GM21360 (cell line): ENCODE measurements around the gene TCEA3.

Experiments used
- ATAC-seq: cut with Tn5 transposase; IDR thresholded peaks from one replicate; pipeline ENCODE4 v1.9.1; 2021; ENCODE audit warnings: mild to moderate bottlenecking, moderate library complexity; ENCODE audit not compliant: unreplicated experiment

The TCEA3 gene

GRCh38 chr1:23422241-23422877 is 2.2 kb downstream of the TCEA3 start:
- ATAC-seq, result no peak

- no peak for ATAC-seq
Measured at GRCh38 chr1:23421753-23422240, 2.8 kb downstream of the TCEA3 start.

GRCh38 chr1:23421343-23421742 is 3.2 kb downstream of the TCEA3 start:
- no peak for ATAC-seq

- ATAC-seq, result no peak
Measured at GRCh38 chr1:23420778-23421177, 3.8 kb downstream of the TCEA3 start.

- no peak for ATAC-seq
Measured at GRCh38 chr1:23419180-23419579, 5.4 kb downstream of the TCEA3 start.

GRCh38 chr1:23417570-23417969 is 7.0 kb downstream of the TCEA3 start:
- ATAC-seq, result no peak

- no peak for ATAC-seq
Measured at GRCh38 chr1:23416964-23417363, 7.6 kb downstream of the TCEA3 start.

GRCh38 chr1:23408797-23409290 is 15.7 kb downstream of the TCEA3 start:
- no peak for ATAC-seq

GRCh38 chr1:23407016-23407630 is 17.4 kb downstream of the TCEA3 start:
- no peak for ATAC-seq

GRCh38 chr1:23405946-23406345 is 18.6 kb downstream of the TCEA3 start:
- ATAC-seq, result no peak

- ATAC-seq, result no peak
Measured at GRCh38 chr1:23403735-23404486, 20.6 kb downstream of the TCEA3 start.

- no peak for ATAC-seq
Measured at GRCh38 chr1:23403355-23403734, 21.2 kb downstream of the TCEA3 start.

- no peak for ATAC-seq
Measured at GRCh38 chr1:23403038-23403336, 21.6 kb downstream of the TCEA3 start.

GRCh38 chr1:23402286-23403037 is 22.1 kb downstream of the TCEA3 start:
- ATAC-seq, result no peak

- no peak for ATAC-seq
Measured at GRCh38 chr1:23401313-23401712, 23.2 kb downstream of the TCEA3 start.

- no peak for ATAC-seq
Measured at GRCh38 chr1:23400324-23401114, 24.0 kb downstream of the TCEA3 start.

GRCh38 chr1:23399229-23399628 is 25.3 kb downstream of the TCEA3 start:
- ATAC-seq, result no peak

GRCh38 chr1:23397908-23398307 is 26.6 kb downstream of the TCEA3 start:
- ATAC-seq, result no peak

- no peak for ATAC-seq
Measured at GRCh38 chr1:23396380-23396779, 28.2 kb downstream of the TCEA3 start.

GRCh38 chr1:23395849-23396248 is 28.7 kb downstream of the TCEA3 start:
- ATAC-seq, result no peak
